GM19324 (cell line): Measurements from ENCODE around the gene ANKDD1B.
"Not testable (repeated sequence)": the region's sequence is repeated elsewhere in the genome, so short reads cannot be mapped to it uniquely, and the experiment has no call there.

Source experiments
- ATAC-seq: cut with Tn5 transposase; IDR thresholded peaks from one replicate; pipeline ENCODE4 v1.9.1; 2021; ENCODE audit warnings: mild to moderate bottlenecking, moderate library complexity; ENCODE audit not compliant: unreplicated experiment, low FRiP score

Gene ANKDD1B

GRCh38 chr5:75694781-75695180 is 83.5 kb downstream of the ANKDD1B start:
- ATAC-seq: no peak

GRCh38 chr5:75695472-75696351 is 84.5 kb downstream of the ANKDD1B start:
- ATAC-seq: not testable (repeated sequence)

DNA sequence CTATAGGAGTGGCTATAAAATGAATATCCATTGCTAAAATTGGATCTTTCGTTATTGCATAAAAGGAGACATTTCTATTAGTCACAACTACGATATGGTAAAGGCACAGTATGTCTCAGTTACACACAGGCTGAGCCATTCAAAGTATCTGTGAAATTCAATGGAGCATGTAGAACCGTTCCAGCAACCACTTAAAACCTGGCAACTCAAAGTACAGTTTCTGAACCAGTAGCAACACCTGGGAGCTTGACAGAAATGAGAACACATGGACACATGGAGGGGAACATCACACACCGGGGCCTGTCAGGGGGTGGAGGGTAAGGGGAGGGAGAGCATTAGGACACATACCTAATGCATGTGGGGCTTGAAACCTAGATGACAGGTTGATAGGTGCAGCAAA is 90.6 kb downstream of the ANKDD1B start:
- ATAC-seq: no peak

DNA sequence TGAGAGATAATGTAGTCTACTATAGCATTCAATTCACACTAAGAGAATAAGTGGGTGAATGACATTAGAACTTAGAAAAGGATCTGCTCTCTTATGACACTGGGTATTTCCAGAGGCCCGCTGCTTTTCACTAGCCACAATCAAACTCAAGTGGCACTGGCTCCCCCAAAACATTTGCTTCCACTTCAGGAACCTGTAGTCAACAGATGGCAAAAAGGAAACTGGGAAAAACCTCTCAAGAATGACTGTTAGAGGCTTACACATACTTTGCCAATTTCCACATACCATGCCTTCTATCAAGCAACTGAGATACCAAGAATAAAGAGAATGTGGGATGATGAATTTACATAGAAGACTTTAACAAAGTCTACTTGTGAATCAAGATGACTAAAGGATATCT is 94.8 kb downstream of the ANKDD1B start:
- ATAC-seq: no peak

GRCh38 chr5:75706775-75707174 is 95.5 kb downstream of the ANKDD1B start:
- ATAC-seq: no peak

- no peak for ATAC-seq
Measured at GRCh38 chr5:75707911-75708509, 96.8 kb downstream of the ANKDD1B start.

- ATAC-seq: no peak
Measured at GRCh38 chr5:75710637-75711036, 99.4 kb downstream of the ANKDD1B start.

GRCh38 chr5:75711151-75711550 is 99.9 kb downstream of the ANKDD1B start:
- ATAC-seq: no peak

DNA sequence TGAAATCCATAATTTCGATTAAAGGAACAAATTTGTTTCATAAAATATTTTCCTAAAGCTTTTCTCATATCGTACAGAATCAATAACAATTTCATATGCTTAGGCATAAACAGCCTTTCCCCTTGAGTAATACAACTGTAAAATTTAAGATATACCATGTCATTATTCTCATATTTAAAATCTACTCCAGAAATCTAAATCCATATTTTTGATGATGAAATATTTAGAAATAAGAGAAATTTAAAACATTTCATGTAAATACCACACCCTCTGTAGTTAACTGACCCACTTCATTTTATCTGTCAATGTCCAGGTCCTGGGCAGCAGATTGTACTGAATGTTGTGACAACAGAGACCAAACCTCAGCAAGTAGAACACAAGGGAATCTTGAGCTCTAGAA is 100.8 kb downstream of the ANKDD1B start:
- no peak for ATAC-seq

- ATAC-seq: peak; percentile 11
Measured at GRCh38 chr5:75716715-75717081, 105.4 kb downstream of the ANKDD1B start.

DNA sequence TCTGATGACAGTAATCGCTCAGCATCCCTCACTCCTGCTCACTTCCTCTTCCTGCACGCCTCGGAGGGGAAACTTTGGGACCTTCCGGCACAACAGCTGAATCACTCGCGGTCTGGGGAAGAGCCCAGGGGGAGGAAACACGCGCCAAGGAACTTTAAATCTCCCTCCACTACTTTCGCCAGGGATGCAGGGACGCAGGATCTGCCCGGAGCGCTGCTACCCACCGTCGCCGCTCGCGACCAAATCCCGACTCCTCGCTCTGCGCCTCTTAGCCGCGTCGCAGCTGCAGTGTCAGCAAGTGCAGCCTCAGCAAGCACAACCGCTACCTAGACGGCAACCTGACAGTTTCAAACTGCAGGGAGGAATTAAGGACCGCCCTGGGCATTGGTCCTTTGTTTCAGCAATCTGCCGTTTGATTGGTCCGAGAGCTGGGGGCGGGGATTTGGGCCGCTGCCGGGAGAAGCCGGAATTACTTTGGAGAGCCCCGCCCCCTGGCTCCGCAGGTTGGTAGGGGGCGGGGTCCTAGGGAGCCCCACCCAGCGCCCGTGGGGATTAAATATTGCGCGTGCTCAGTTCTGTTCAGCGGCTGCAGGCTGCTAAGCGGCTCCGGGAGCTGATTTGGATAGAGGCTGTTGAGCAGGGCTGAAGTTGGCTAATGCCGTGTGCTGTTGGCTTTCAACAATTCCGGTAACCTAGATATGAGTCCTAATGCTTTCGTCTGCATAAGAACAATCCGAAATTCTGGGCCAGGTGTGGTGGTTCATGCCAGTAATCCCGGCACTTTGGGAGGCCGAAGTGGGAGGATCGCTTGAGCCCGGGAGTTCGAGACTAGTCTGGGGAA is 106.0 kb downstream of the ANKDD1B start, which contains the start of gene POC5:
Gene POC5, minus strand, starts transcription at position 356 of the 841 bp plus-strand sequence. CDS start 4,500 bp downstream, outside the sequence.
- peak; percentile 97 for ATAC-seq

DNA sequence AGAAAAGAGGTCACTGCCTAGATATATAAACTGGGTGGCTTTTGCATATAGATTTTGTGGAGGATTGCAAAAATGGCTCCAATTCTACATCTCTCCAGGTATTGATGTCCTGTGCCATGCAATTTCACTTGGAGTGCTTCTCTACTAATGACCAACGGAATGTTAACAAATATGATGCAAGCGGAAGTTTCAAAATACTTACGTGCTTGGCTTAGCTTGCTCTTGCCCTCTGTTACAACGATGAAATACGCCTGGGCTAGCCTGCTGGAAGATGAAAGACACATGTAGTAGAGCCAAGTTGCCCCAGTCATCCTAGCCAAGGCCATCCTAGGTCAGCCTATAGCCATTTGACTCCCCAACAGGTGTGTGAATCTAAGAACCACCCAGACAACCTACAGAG is 109.6 kb downstream of the ANKDD1B start:
- ATAC-seq: no peak
